NCI-H226 (cell line): ENCODE results near the gene NCKIPSD.
A peak's percentile ranks its signal among the peaks of the same experiment; 100 is the strongest.

ENCODE experiments used
- DNase-seq: peaks from one replicate; pipeline ENCODE4 v3.0.0-alpha.2; 2015

NCKIPSD gene

DNA sequence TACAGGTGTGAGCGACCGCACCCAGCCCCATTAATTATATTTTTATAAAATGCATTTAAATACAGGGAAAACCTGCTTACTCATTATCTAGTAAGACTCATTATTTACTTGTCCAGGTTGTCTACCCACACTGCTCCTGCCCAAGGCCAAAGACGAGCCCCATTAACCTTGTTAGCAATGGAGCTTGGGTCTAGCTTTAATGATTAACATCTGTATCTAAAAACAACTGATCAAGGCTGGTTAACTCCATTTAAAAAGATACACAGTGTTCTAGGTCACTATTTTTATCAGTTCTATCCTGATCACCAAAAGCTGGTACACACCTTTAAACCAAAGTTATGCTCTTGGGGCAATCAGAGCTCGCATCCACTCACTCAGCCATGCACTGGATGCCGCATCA, 10.4 kb upstream of the NCKIPSD start:
- no peak for DNase-seq

DNA sequence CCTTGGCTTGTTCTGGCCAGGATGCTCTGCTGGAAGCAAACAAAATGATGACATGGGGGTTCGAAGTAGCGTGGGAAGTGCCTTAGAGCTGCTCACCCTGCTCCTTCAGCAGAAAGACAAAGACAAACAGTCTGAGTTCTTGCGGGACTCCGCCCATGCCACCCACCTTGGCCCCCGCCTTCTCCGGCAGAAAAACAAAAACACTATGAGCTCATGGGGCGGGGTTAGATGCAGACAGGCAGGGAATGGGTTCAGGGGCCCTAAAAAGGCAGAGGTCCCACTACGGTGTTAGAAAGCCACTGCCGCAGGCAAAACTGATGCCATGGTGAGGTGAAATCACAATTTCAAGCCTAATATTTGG, 9.7 kb upstream of the NCKIPSD start:
- peak; percentile 56 for DNase-seq

DNA sequence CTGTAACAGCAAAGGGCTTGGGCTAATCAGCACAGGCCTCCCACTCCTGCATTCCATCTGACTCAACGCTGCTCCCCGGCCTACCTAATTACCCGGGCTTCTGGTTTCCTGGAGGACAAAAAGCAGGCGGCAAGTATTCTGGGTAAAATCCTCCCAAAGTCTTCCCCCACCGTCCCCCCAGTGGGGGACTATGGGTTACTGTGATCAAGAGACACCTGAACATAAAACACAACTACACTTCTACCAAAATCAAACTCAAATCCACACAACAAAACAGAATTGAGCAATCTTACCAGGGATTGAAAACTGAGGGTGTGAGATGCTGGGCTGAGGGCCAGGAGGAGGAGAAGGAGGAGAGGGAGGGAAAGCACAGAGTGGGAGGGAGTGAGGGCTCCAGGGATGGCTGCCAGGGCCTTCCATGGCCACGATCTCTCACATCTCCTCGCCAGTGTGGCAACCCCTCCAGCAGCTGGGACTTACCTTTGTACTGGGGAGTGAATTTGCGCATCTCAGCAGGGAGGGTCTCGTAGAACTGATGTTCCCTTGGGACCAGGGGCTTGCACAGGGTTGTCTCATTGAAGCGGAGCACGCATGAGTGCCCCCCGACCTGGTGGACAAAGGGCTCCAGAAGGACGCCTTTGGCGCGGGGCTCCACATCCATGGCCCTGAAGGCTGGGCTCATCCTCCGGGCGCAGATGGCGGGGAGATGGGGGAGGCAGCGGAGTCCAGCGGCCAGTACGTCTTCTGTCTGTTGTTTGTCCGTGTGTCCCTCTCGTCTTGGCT, 9.1 kb upstream of the NCKIPSD start:
- DNase-seq, result peak; percentile 87

- DNase-seq, result no peak
These were observed 8.1 kb upstream of the NCKIPSD start for GRCh38 chr3:48693826-48694225.

- DNase-seq, result no peak
These were observed 6.8 kb upstream of the NCKIPSD start for GRCh38 chr3:48692551-48692950.

GRCh38 chr3:48690846-48691458, 5.2 kb upstream of the NCKIPSD start:
- no peak for DNase-seq

DNA sequence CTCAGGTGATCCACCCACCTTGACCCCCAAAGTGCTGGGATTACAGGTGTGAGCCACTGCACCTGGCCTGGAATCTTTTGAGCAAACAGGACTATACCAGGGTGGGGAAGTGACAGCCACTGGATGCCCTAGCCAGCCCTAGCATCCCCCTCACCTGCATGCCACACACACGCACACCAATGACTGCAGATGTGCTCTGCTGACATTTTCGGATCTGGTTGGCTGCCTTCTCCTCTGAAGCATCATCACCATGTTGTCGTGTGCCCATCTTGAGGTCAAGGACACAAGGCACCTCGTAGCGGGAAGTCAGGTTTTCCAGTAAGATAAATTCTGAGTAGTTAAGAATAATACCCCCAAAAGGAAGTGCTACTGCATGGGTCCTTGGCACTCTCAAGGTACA, 3.7 kb upstream of the NCKIPSD start:
- no peak for DNase-seq

DNA sequence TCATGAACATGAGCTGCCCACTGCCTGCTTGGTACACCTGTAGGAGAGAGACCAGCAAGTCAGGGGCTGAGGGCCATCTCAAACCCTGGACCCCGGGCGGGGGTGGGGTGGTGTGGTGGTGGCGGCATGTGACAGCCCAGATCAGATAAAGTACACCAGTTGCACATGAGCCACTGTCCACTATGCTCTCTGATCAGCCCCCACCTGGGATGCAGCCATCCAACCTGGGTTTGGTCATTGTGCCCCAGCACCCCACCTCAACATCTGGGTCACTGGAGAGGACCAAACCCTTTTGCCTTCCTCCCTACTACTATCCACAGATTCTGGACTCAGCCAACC, 3.0 kb upstream of the NCKIPSD start:
- no peak for DNase-seq

GRCh38 chr3:48688032-48688736, 2.5 kb upstream of the NCKIPSD start:
- no peak for DNase-seq

- no peak for DNase-seq
These were observed 1.5 kb upstream of the NCKIPSD start for GRCh38 chr3:48687220-48687678.

DNA sequence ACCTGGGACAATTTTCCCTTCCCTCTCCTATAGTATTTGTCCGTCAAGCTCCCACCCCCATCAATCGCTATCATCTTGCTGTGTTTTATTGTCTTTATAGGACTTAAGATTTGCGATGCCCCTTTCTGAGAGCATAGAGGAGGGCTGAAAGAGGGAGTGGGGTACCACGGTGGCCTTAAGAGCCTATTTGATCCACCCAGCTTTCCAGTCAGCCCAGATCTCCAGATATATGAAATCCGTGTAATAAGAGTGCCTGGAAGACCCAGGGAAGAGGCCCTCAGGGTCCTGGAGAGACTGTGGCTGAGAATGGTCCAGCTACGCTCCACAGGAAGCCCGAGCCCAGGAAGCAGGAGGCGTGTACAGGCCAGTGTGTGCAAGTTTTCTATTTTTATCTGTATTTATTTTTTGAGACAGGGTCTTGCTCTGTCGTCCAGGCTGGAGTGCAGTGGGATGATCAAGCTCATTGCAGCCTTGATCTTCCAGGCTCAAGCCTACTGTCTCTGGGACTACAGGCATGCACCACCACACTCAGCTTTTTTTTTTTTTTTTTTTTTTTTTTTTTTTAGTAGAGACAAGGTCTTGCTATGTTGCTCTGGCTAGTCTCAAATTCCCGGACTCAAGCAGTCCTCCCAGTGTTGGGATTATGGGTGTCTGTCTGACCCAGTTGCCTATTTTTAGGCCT, 964 bp upstream of the NCKIPSD start:
- DNase-seq, result no peak

DNA sequence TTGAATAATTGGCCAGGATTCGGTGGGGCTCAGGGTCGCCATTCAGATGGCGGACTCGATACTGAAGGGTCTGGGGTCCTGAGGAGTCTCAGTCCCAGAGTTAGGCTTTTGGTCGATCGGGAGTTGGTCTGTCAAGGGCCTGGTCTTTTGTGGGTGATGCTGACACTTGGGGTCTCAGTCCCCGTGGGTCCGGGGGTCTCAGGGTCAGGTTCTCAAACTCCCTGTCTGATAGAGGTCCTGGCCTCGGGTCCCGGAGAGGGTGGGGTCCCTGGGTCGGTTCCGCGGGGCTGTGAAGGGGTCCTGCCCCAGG, 467 bp downstream of the NCKIPSD start:
- DNase-seq, result no peak

GRCh38 chr3:48684480-48685143, 1.1 kb downstream of the NCKIPSD start:
- no peak for DNase-seq

DNA sequence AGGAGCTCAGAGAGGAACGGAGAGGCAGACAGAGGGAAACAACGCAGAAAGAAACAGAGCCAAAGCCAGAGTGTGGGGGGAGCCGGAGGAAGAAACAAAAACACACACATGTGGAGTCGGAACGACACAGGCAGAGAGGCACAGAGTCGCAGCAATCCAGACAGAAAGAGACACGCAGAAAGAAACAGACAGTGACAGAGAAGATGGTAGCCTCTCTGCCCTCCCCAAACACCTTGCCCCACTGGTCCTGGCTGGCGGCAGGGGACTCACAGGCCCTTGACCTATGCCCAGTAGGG, 1.7 kb downstream of the NCKIPSD start:
- no peak for DNase-seq

DNA sequence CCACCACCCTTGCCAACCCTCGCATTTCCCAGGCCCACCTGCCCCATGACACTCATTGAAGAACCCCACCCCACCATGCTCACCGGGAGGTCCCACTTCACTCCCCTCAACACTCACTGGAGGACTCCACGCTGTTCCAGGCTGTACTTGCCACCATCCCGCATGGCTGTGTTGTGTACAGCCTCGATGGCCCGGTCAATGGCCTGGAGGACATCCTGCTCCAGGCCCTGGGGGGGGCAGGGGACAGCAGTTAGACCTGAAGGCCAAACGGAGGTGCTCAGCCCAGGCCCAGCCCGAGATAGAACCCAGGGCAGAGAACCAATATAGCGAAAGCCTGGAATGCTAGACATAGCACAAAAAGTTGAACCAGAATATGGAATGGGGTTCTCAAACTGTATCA, 2.9 kb downstream of the NCKIPSD start:
- no peak for DNase-seq

DNA sequence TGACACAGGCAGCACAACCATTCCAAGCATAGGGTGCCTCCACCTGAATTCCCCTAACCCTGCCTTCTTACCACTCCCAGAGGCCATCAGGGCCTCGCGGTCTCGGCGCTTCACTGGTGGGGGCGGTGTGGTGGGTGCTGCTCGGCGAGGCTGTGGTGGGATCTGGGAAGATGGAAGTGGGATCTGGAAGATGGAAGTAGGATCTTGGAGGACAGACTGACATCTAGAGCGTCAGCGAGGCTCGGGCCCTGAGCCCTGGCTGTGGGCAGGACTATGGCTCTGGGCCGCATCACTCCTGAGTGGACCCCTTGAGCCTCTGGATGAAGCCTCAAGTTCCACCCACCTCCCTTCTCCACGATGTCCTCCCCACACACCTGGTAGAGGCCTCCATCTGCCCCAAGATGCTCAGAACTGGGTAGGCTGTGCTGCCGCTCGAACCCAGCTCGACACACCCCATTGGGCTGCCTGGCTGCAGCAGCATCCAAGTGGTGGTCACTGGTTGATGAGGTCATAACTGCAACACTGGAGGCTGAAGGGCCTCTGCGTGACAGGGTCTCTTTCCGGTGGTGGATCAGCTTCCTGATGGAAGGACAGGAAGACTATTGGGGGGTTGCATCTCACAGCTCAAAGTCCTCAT, 3.6 kb downstream of the NCKIPSD start:
- DNase-seq, result no peak

DNA sequence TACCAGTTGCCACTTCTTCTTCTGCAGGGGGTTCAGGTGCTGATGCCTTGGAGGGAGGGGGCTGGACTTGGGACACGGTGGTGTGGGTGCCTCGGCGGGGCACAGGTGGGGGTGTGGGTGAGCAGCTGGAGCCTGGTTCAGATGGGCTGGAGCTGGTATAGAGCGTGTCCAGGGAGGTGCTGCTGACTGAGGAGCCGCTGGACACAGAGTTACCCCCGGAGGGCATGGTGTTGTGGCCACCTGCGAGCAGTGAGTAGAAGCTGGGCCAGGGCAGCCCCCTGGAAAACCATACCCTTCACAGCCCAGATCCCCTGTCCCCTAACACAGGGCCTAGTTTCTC, 4.2 kb downstream of the NCKIPSD start:
- DNase-seq, result no peak

DNA sequence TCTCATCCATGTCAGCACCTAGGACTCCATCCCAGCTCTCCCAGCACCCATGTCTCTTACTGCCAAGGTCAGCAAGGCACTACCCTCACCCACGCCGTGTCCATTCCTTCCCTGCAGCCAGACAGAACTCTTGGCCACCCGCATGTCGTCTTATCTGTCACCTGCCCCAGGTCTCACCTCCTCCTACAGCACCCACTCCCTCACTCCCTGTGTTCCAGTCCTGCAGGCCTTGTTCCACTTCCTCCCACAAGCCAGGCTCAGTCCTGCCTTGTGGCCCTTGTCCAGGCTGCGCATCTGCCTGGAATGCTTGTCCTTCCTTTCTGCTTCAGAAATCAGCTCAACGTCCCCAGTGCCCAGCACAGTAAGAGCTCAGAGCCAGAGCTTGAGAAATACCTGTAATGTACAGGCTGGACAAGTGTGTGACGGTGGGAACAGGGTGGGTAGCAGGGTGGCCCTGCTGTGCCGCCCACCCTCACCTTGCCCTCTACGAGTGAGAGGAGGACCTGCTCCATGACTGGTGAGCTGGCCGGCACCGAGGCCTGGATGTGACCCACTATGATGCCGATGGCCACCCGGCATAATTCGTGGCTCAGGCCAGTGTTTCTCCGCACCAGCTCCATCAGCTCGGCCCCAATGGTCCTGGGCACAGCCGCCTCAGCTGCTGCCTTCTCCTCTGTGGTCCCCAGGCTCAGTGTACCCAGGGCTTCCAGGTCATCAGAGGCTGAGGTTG, 4.7 kb downstream of the NCKIPSD start:
- no peak for DNase-seq

GRCh38 chr3:48679411-48680391, 6.0 kb downstream of the NCKIPSD start:
- DNase-seq, result no peak

DNA sequence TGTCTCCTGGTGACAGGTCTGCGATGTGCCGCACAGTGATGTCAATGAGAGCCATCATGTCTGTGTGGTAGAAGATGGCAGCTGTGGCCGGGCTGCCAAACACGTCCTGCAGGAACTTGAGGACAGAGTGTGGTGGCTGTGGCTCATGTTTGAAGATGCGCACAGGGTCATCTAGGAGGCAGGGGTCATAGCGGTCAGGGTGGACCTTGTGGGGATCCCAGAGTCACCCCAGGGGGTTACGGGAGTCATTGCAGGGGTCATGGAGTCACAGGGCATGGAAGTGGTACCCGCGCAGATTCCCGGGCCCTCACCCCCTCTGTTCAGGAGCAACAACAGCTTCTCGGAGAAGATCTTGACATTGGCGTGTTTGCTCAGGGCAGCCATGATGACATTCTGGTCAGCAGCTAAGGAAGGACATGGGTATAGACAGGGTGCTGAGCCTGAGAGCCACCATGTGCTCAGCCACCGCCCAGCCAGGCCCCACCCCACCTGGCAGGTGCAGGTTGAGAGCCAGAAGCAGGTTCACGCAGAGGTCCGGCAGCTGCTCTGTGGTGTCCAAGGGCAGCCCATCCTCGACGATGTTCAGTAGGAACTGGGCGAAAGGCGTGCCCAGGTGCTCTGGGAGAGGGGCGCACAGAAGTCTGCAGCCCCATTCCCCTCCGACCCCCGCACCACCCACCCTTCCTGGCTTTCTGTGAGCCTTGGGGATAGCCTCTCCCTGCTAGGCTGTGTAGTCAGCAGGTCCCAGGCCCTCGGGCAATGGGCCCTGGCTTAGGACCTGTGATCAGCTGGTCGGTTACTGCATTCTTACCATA, 6.9 kb downstream of the NCKIPSD start:
- no peak for DNase-seq
